Germinal center (tissue), 1 donor: ENCODE measurements around the gene RAD23B.
"Not testable (repeated sequence)": the region's sequence is repeated elsewhere in the genome, so short reads cannot be mapped to it uniquely, and the experiment has no call there.

Experiments used
- DNase-seq: peaks from one replicate; pipeline ENCODE4 v3.0.0; 2012; ENCODE audit warnings: mixed read lengths, low spot score

RAD23B gene

GRCh38 chr9:107282759-107283622 lies at the start of gene RAD23B:
Gene RAD23B (plus strand): TSS chr9:107283279. CDS start chr9:107283630, 351 bp downstream.
- peak; percentile 96 for DNase-seq

DNA sequence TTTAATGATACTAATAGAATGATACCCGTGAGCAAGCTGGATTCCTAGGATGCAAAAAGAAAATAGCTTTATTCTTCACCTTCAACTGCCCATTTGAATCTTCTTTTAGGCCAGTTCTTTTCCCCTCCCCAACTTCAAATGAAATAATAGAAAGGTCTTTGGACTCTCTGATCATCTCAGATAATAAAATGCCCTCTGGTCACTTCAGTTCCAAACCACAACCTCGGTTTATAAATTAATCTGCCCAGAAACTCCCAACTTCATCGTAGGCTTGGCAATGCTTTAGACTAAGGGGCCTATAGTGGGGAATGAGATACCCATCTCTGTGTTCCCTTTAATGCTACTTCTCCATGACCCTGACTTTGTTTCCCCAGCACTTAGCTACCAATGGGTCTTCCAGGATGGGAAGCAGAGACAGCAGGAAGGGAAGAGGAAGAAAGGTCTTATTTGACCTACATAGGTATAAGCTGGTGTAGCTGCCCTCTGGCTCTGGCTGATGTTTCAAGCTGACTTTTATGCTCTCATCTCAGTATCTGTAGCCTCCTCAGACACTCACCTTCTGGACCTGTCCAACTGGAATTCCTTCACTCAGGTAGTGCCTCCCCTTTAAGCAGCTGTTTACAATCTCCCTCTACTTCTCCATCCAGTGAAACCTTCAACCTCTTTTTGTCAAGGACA lies 47.2 kb upstream of the RAD23B start:
- DNase-seq, result no peak

- no peak for DNase-seq
These were observed 45.2 kb upstream of the RAD23B start for GRCh38 chr9:107237873-107238272.

GRCh38 chr9:107239474-107239873 lies 43.6 kb upstream of the RAD23B start:
- DNase-seq, result peak; percentile 12

GRCh38 chr9:107240260-107240659 lies 42.8 kb upstream of the RAD23B start:
- no peak for DNase-seq

- no peak for DNase-seq
These were observed 40.7 kb upstream of the RAD23B start for GRCh38 chr9:107242073-107243030.

- DNase-seq, result no peak
These were observed 39.3 kb upstream of the RAD23B start for GRCh38 chr9:107243742-107244141.

- DNase-seq, result no peak
These were observed 36.5 kb upstream of the RAD23B start for GRCh38 chr9:107246259-107247254.

- DNase-seq, result no peak
These were observed 34.4 kb upstream of the RAD23B start for GRCh38 chr9:107248714-107249113.

- no peak for DNase-seq
These were observed 33.9 kb upstream of the RAD23B start for GRCh38 chr9:107249131-107249533.

GRCh38 chr9:107249665-107250285 lies 33.3 kb upstream of the RAD23B start:
- no peak for DNase-seq

GRCh38 chr9:107251756-107252322 lies 31.2 kb upstream of the RAD23B start:
- DNase-seq, result no peak

GRCh38 chr9:107258919-107259318 lies 24.2 kb upstream of the RAD23B start:
- DNase-seq, result no peak

DNA sequence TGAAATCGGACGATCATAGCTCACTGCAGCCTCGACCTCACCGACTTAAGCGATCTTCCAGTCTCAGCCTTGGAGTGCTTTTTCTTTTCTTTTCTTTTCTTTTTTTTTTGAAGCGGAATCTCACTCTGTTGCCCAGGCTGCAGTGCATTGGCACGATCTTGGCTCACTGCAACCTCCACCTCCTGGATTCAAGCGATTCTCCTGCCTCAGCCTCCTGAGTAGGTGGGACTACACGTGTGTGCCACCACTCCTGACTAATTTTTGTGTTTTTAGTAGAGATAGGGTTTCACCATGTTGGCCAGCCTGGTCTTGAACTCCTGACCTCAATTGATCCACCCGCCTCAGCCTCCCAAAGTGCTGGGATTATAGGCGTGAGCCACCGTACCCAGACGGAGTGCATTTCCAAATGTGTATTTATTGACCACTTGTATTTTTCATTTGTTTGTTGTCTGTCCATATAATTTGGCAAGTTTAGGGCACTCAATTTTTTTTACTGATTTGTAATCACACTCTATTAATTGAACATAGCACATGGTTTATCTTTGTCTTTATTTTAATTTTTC lies 23.2 kb upstream of the RAD23B start:
- not testable (repeated sequence) for DNase-seq

- peak; percentile 62 for DNase-seq
These were observed 22.5 kb upstream of the RAD23B start for GRCh38 chr9:107260437-107261081.

DNA sequence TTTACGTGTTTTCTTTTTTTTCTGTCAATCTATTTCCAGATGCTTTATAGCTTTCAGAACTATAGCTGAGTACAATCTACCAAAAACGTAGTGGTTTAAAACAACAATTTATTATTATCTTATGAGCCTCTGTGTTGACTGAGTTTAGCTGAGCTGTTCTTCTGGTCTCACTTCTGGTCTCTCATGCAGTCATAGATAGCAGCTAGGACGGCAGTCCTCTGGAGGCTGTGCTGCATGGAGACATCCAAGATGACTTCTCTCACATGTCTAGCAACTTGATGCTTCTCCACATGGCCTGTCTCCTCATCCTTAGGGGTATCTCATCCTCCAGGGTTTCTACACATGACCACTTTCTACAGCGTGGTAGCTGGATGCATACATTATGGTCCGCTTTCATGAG lies 22.0 kb upstream of the RAD23B start:
- DNase-seq, result no peak

DNA sequence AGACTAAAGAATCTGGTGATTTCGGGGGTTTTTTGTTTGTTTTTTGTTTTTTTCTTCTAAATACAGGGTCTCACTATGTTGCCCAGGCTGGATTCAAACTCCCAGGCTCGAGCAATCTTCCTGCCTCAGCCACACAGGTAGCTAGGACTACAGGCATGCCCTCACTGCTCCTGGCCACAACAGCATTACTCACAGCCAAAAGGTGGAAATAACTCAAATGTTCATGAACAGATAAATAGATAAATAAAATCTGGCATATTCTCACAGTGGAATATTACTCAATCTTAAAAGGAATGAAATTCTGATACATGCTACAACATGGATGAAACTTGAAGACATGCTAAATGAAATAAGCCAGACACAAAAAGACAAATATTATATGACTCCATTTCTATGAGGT lies 19.8 kb upstream of the RAD23B start:
- DNase-seq, result no peak

DNA sequence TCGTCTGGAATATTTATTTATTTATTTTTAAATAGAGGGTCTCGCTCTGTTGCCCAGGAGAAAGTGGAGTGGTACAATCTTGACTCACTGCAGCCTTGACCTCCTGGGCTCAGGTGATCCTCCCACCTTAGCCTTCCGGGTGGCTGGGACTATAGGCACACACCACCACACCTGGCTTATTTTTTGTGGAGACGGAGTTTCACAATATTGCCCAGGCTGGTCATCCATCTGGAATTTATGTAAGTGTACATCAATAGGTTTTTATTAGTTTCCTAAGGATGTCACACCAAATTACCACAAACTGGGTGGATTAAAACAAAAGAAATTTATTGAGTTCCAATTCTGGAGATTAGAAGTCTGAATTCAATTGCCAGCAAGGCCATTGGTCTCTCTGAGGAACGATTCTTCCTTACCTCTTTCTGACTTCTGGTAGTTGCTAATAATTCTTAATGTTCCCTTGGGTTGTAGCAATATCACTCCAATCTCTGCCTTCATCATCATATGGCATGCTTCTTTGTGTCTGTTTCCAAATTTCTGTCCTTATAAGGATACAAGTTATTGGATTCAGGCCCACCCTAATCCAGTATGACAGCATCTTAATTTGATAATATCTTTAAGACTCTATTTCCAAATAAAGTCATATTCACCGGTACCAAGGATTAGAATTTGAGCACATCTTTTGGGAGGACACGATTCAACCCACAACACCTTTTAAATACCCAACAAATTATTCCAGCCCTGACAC lies 16.3 kb upstream of the RAD23B start:
- DNase-seq, result no peak

- no peak for DNase-seq
These were observed 14.5 kb upstream of the RAD23B start for GRCh38 chr9:107268560-107268959.
